MM.1S (cell line): ENCODE data around the gene KRT27.

Experiments
- DNase-seq: peaks from one replicate; pipeline ENCODE4 v3.0.0-alpha.2; 2015
- H2AFZ ChIP-seq: fragments of 300-600 bp; sonication (generic); 2 replicates; pipeline ENCODE4 v1.6.0; 2016; ENCODE audit warnings: antibody characterized with exemption, low read length
- H3F3A ChIP-seq: fragments of 300-600 bp; sonication (generic); 2 replicates; pipeline ENCODE4 v1.6.1; 2016; ENCODE audit warnings: mild to moderate bottlenecking, antibody characterized with exemption, low read length, moderate library complexity, mixed read lengths; ENCODE audit not compliant: insufficient read depth
- H3K27ac ChIP-seq: fragments of 300-600 bp; sonication (generic); 2 replicates; pipeline ENCODE4 v1.5.1; 2016; ENCODE audit warnings: mild to moderate bottlenecking, low read length
- H3K27me3 ChIP-seq: fragments of 300-600 bp; sonication (generic); replicated peaks from 2 replicates; pipeline ENCODE4 v1.6.0; 2016; ENCODE audit warnings: low read length; ENCODE audit not compliant: insufficient read depth
- H3K36me3 ChIP-seq: fragments of 300-600 bp; sonication (generic); replicated peaks from 2 replicates; pipeline ENCODE4 v1.6.1; 2016; ENCODE audit warnings: mild to moderate bottlenecking, low read length, mixed read lengths; ENCODE audit not compliant: insufficient read depth
- H3K4me1 ChIP-seq: fragments of 300-600 bp; sonication (generic); 2 replicates; pipeline ENCODE4 v1.6.1; 2016; ENCODE audit warnings: low read length, mixed read lengths
- H3K4me2 ChIP-seq: fragments of 300-600 bp; sonication (generic); 2 replicates; pipeline ENCODE4 v1.6.0; 2016; ENCODE audit warnings: low read depth, low read length
- H3K4me3 ChIP-seq: fragments of 300-600 bp; sonication (generic); 2 replicates; pipeline ENCODE4 v1.5.1; 2016; ENCODE audit warnings: low read length, mixed read lengths
- H3K79me2 ChIP-seq: fragments of 300-600 bp; sonication (generic); 2 replicates; pipeline ENCODE4 v1.6.1; 2016; ENCODE audit warnings: mixed run types, low read length, mixed read lengths
- H3K9ac ChIP-seq: fragments of 300-600 bp; sonication (generic); 2 replicates; pipeline ENCODE4 v1.6.1; 2016; ENCODE audit warnings: low read length, mixed read lengths
- H3K9me2 ChIP-seq: fragments of 300-600 bp; sonication (generic); replicated peaks from 2 replicates; pipeline ENCODE4 v1.6.1; 2016; ENCODE audit warnings: mild to moderate bottlenecking, low read length, mixed read lengths; ENCODE audit not compliant: insufficient read depth
- H3K9me3 ChIP-seq: fragments of 300-600 bp; sonication (generic); replicated peaks from 2 replicates; pipeline ENCODE4 v1.6.1; 2016; ENCODE audit warnings: mild to moderate bottlenecking, low read length, mixed read lengths; ENCODE audit not compliant: insufficient read depth
- H4K20me1 ChIP-seq: fragments of 300-600 bp; sonication (generic); 2 replicates; pipeline ENCODE4 v1.6.1; 2016; ENCODE audit warnings: mild to moderate bottlenecking, low read length, moderate library complexity, mixed read lengths; ENCODE audit not compliant: insufficient read depth
- EZH2 ChIP-seq: fragments of 300-600 bp; sonication (generic); optimal IDR thresholded peaks from 2 replicates; pipeline ENCODE3; 2017; ENCODE audit warnings: low read depth, mild to moderate bottlenecking, antibody characterized with exemption, low read length, mixed read lengths
- EZH2phosphoT487 ChIP-seq: fragments of 300-600 bp; sonication (generic); IDR thresholded peaks from 2 replicates; pipeline ENCODE4 v1.6.1; 2018; ENCODE audit warnings: antibody characterized with exemption, low read length
- TF ChIP-seq, protein P1 (sequence below): fragments of 300-600 bp; sonication (generic); IDR thresholded peaks from 2 replicates; pipeline ENCODE4 v1.5.1; 2016; ENCODE audit warnings: antibody characterized with exemption, low read length, mixed read lengths

Gene KRT27

DNA sequence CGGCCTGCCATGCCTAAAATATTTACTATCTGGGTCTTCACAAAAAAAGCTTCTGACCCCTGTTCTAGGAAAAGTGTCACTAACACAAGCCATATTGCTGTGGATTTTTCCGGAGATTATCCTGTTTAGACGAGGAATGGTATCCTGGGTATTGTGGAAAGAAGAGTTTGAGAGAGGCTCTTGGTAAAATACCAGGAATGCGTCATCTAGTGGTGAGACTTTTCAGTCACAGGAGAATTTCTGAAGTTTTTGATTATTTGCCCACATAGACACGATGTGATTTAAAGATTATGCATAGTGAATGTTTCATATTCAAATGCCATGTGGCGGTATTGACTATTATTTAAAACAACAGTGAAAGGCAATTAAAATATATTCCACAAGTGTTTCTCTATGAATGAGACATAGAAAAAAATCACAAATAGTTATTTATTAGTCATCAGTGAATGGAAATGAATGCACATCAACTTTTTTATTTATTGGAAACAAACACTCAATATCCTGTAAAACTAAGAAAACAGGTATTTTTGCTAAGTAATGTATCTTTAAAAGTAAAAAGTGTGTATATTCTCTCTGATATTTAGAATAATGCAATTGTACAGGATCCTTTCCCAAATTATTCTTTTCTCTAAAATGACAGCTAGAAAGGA, 9.6 kb upstream of the KRT27 start:
- Histone ChIP-seq H4K20me1 (no peaks in the 10 kb centered on the region), H3K27me3 (no peaks in the 10 kb centered on the region), H3K4me1 (no peaks in the 10 kb centered on the region), H3K79me2 (no peaks in the 10 kb centered on the region), H3K9me3 (no peaks in the 10 kb centered on the region), H3F3A (no peaks in the 10 kb centered on the region), H3K27ac (no peak overlapping the region), H3K9ac (no peak overlapping the region), H3K4me2 (no peak overlapping the region), H3K4me3 (no peak overlapping the region), H3K36me3 (no peaks in the 10 kb centered on the region), H2AFZ (no peak overlapping the region), H3K9me2 (no peaks in the 10 kb centered on the region)
- peak; percentile 31 for DNase-seq
- TF ChIP-seq, protein P1, sequence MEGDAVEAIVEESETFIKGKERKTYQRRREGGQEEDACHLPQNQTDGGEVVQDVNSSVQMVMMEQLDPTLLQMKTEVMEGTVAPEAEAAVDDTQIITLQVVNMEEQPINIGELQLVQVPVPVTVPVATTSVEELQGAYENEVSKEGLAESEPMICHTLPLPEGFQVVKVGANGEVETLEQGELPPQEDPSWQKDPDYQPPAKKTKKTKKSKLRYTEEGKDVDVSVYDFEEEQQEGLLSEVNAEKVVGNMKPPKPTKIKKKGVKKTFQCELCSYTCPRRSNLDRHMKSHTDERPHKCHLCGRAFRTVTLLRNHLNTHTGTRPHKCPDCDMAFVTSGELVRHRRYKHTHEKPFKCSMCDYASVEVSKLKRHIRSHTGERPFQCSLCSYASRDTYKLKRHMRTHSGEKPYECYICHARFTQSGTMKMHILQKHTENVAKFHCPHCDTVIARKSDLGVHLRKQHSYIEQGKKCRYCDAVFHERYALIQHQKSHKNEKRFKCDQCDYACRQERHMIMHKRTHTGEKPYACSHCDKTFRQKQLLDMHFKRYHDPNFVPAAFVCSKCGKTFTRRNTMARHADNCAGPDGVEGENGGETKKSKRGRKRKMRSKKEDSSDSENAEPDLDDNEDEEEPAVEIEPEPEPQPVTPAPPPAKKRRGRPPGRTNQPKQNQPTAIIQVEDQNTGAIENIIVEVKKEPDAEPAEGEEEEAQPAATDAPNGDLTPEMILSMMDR = peak; percentile 58
- TF ChIP-seq EZH2 = no peak

DNA sequence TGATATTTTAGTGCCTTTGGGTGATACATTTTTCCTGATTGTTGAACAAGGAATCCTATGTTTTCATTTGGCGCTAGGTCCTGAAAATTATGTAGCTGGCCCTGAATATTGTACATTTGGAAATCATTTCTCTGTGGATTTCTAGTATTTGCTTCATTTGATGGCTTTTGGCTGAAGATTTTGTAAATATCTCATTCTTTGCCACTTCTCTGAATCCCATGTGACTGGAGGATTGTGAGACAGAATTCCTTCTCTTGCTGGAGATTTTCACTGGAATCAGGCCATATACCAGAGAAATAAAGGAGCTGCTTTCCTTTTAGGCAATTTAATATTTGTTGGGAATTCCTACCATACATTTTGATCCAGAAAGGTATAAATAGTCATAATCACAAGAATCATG, 8.8 kb upstream of the KRT27 start:
- no peak overlapping the region for H3K4me3 ChIP-seq
- H3K27me3 ChIP-seq = no peaks in the 10 kb centered on the region

DNA sequence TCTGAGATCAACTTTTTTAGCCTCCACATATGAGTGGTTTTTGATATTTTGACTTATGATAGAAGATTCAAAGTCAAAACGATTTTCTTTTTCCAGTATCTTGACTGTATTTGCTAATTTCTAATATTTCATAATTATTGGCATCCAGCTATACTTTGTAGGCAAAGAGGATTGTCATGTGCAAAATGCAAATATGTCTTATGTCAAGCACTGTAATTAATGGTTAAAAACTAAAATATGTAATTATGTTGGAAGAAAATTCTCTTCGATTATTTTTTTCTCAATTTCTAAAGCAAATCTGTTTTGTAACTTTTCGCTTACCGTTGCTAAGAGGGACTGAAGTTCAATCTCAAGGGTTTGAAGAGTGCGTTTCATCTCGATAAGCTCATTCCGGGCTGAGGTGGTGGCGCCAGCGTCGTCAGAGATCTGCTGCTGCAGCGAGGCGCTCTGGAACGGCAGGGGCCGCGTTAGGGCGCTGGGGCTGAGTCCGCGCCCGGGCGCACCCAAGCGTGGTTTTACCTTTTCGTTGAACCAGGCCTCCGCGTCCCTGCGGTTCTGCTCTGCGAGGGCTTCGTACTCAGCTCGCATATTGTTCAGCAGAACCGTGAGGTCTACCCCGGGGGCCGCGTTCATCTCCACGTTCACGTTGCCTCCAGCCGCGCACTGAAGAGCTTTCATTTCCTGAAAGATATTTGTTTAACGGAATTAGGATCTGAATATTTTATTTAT, 3.0 kb downstream of the KRT27 start:
- H3K27me3 ChIP-seq = no peaks in the 10 kb centered on the region
- H3K4me1 ChIP-seq = no peaks in the 10 kb centered on the region
- H3K79me2 ChIP-seq = no peaks in the 10 kb centered on the region
- H3K4me3 ChIP-seq = no peak overlapping the region
- no peak overlapping the region for H3K4me2 ChIP-seq
- H2AFZ ChIP-seq = no peak overlapping the region
- TF ChIP-seq, protein P1 = no peak
- TF ChIP-seq EZH2 = no peak
- TF ChIP-seq EZH2phosphoT487 = no peak
- no peak for DNase-seq
- H3F3A ChIP-seq = no peaks in the 10 kb centered on the region
- H4K20me1 ChIP-seq = no peaks in the 10 kb centered on the region
- H3K9me2 ChIP-seq = no peaks in the 10 kb centered on the region
- H3K9me3 ChIP-seq = no peaks in the 10 kb centered on the region
- no peak overlapping the region for H3K9ac ChIP-seq
- no peak overlapping the region for H3K27ac ChIP-seq
- no peaks in the 10 kb centered on the region for H3K36me3 ChIP-seq

More for the DNA sequence above, 8.8 kb upstream of the KRT27 start:
- no peaks in the 10 kb centered on the region for H3K79me2 ChIP-seq
- no peak overlapping the region for H3K4me2 ChIP-seq
- no peak overlapping the region for H2AFZ ChIP-seq
- DNase-seq = no peak
- H3F3A ChIP-seq = no peaks in the 10 kb centered on the region
- TF ChIP-seq EZH2 = no peak
- TF ChIP-seq, protein P1 = no peak
- TF ChIP-seq EZH2phosphoT487 = no peak
- H3K9me2 ChIP-seq = no peaks in the 10 kb centered on the region
- no peaks in the 10 kb centered on the region for H3K4me1 ChIP-seq
- H3K9me3 ChIP-seq = no peaks in the 10 kb centered on the region
- H3K36me3 ChIP-seq = no peaks in the 10 kb centered on the region
- H4K20me1 ChIP-seq = no peaks in the 10 kb centered on the region
- no peak overlapping the region for H3K9ac ChIP-seq
- H3K27ac ChIP-seq = no peak overlapping the region
